HFFc6 (cell line): ENCODE measurements around the gene PDGFC. TPM values are rescaled to one million over a fixed set of nuclear protein-coding genes. Genes with fewer than 3 reads are reported as not detected.
A peak's percentile ranks its signal among the peaks of the same experiment; 100 is the strongest.

Source experiments
- DNase-seq: peaks from one replicate; pipeline ENCODE4 v3.0.0-alpha.2; 2018
- H3K27ac Mint-ChIP-seq: 2 replicates; pipeline ENCODE4 v1.8.0; 2020; ENCODE audit warnings: mild to moderate bottlenecking, mixed read lengths
- H3K27me3 Mint-ChIP-seq: 2 replicates; pipeline ENCODE4 v1.8.0; 2021; ENCODE audit warnings: mild to moderate bottlenecking, moderate library complexity, mixed read lengths; ENCODE audit not compliant: insufficient read depth
- H3K36me3 Mint-ChIP-seq: 2 replicates; pipeline ENCODE4 v1.8.0; 2021; ENCODE audit warnings: low read depth, mixed read lengths
- H3K4me1 Mint-ChIP-seq: 2 replicates; pipeline ENCODE4 v1.8.0; 2020; ENCODE audit warnings: low read depth, mixed read lengths
- H3K4me3 Mint-ChIP-seq: 2 replicates; pipeline ENCODE4 v1.8.0; 2020; ENCODE audit warnings: mild to moderate bottlenecking, moderate library complexity, mixed read lengths
- H3K9me3 Mint-ChIP-seq: 2 replicates; pipeline ENCODE4 v1.8.0; 2020; ENCODE audit warnings: mild to moderate bottlenecking, mixed read lengths
- CTCF ChIP-seq: fragments of 200-600 bp; sonication (generic); IDR thresholded peaks from 2 replicates; pipeline ENCODE4 v1.5.0; 2021; ENCODE audit warnings: antibody characterized with exemption, mild to moderate bottlenecking
- total RNA-seq, 6 experiments: library from RNA; stranded (reverse); fragmentation: NEBNext Ultra II Directional; extraction: Animal tissue kit (Norgen Biotek cat#: 25700); gene quantifications; 2 replicates in 1 of 6; 3 replicates in 5 of 6; pipeline ENCODE4 v1.2.3, GENCODE V29; 2021

The PDGFC gene
- total RNA-seq, 6 experiments from 2014 or later, result 71.5 to 112 (median 76.1) TPM

- no peaks in the 10 kb centered on the region; the same call in 1 of the 2 replicates for H3K27me3 Mint-ChIP-seq
Observed at GRCh38 chr4:156749426-156750403, 221.9 kb downstream of the PDGFC start.

GRCh38 chr4:156746111-156746510, 225.5 kb downstream of the PDGFC start:
- Mint-ChIP-seq H3K4me1 (peaks cover 42% of the 10 kb centered on the region), H3K4me3 (no peak overlapping the region), H3K9me3 (peaks cover 17% of the 10 kb centered on the region), H3K36me3 (peaks cover 28% of the 10 kb centered on the region), H3K27ac (no peak overlapping the region), H3K27me3 (no peaks in the 10 kb centered on the region; the same call in 1 of the 2 replicates)
- no peak for DNase-seq
- TF ChIP-seq CTCF, result no peak

More at GRCh38 chr4:156749426-156750403, 221.9 kb downstream of the PDGFC start:
- H3K9me3 Mint-ChIP-seq, result no peaks in the 10 kb centered on the region; the same call in 1 of the 2 replicates
- no peak overlapping the region; the same call in 1 of the 2 replicates for H3K4me3 Mint-ChIP-seq
- peaks cover 10% of the 10 kb centered on the region for H3K36me3 Mint-ChIP-seq
- TF ChIP-seq CTCF, result no peak
- DNase-seq, result peak; percentile 40
- H3K27ac Mint-ChIP-seq, result peak overlapping the region; percentile 61
- peaks cover 61% of the 10 kb centered on the region for H3K4me1 Mint-ChIP-seq

- H3K27me3 Mint-ChIP-seq, result no peaks in the 10 kb centered on the region; the same call in 1 of the 2 replicates
- DNase-seq, result no peak
- no peak for TF ChIP-seq CTCF
- no peak overlapping the region for H3K27ac Mint-ChIP-seq
- peaks cover 46% of the 10 kb centered on the region for H3K36me3 Mint-ChIP-seq
- peaks cover 56% of the 10 kb centered on the region for H3K4me1 Mint-ChIP-seq
- H3K9me3 Mint-ChIP-seq, result peaks cover 23% of the 10 kb centered on the region
- H3K4me3 Mint-ChIP-seq, result no peak overlapping the region
Observed at GRCh38 chr4:156738766-156739165, 232.8 kb downstream of the PDGFC start.

- DNase-seq, result peak; percentile 56
- no peaks in the 10 kb centered on the region; the same call in 1 of the 2 replicates for H3K27me3 Mint-ChIP-seq
- peak overlapping the region; percentile 68 for H3K27ac Mint-ChIP-seq
- peaks cover 45% of the 10 kb centered on the region for H3K9me3 Mint-ChIP-seq
- H3K4me3 Mint-ChIP-seq, result peak overlapping the region; percentile 41
- peaks cover 40% of the 10 kb centered on the region for H3K4me1 Mint-ChIP-seq
- no peak for TF ChIP-seq CTCF
- peaks cover 56% of the 10 kb centered on the region for H3K36me3 Mint-ChIP-seq
Observed at GRCh38 chr4:156734965-156735895, 236.4 kb downstream of the PDGFC start.

GRCh38 chr4:156733582-156733981, 238.0 kb downstream of the PDGFC start:
- H3K27ac Mint-ChIP-seq, result no peak overlapping the region
- H3K9me3 Mint-ChIP-seq, result peaks cover 43% of the 10 kb centered on the region
- H3K36me3 Mint-ChIP-seq, result peaks cover 61% of the 10 kb centered on the region
- H3K4me3 Mint-ChIP-seq, result no peak overlapping the region
- H3K4me1 Mint-ChIP-seq, result peaks cover 40% of the 10 kb centered on the region
- DNase-seq, result no peak
- no peaks in the 10 kb centered on the region; the same call in 1 of the 2 replicates for H3K27me3 Mint-ChIP-seq
- TF ChIP-seq CTCF, result no peak
